Cardiac muscle cell (in vitro differentiated cells and primary cell): ENCODE results near the gene TRIM40. TPM values are rescaled to one million over a fixed set of nuclear protein-coding genes. Genes with fewer than 3 reads are reported as not detected.

ENCODE experiments used
- DNase-seq, 2 donors: peaks; one replicate each; pipeline versions ENCODE4 v3.0.0 to v3.0.0-alpha.2; 2010 to 2017; ENCODE audit warnings: low read depth in 1 of 2, low spot score in 1 of 2
- H3K27ac ChIP-seq: fragments of 200-600 bp; sonication (generic); 2 replicates; pipeline ENCODE4 v1.5.1; 2016
- H3K27me3 ChIP-seq: fragments of 200-600 bp; sonication (generic); 2 replicates; pipeline ENCODE4 v1.6.0; 2016; ENCODE audit warnings: control low read depth
- H3K36me3 ChIP-seq: fragments of 200-600 bp; sonication (generic); 2 replicates; pipeline ENCODE4 v1.5.1; 2016; ENCODE audit warnings: control low read depth
- H3K4me1 ChIP-seq: fragments of 200-600 bp; sonication (generic); 2 replicates; pipeline ENCODE4 v1.8.1; 2017; ENCODE audit warnings: low read depth, mild to moderate bottlenecking, mixed run types
- H3K4me3 ChIP-seq: fragments of 200-600 bp; sonication (generic); 2 replicates; pipeline ENCODE4 v1.5.1; 2016; ENCODE audit warnings: mild to moderate bottlenecking
- H3K9me3 ChIP-seq: fragments of 200-600 bp; sonication (generic); 2 replicates; pipeline ENCODE4 v1.5.1; 2017; ENCODE audit warnings: low read depth, mild to moderate bottlenecking, control low read depth
- polyA plus RNA-seq: library from polyadenylated mRNA; unstranded; fragments of >200 nt; fragmentation: Nextera tagmentation; extraction: Ambion mirVana; gene quantifications from 2 replicates; pipeline ENCODE4 v1.2.1, GENCODE V29; 2016
- total RNA-seq: library from RNA; depleted of rRNA; stranded (reverse); fragments of >200 nt; gene quantifications from 2 replicates; pipeline ENCODE4 v1.2.3, GENCODE V29; 2016
- TF ChIP-seq, protein P1 (sequence below): IDR thresholded peaks from 2 replicates; pipeline ENCODE4 v1.5.1; 2012; ENCODE audit warnings: low read depth, mild to moderate bottlenecking, low read length

Gene TRIM40, protein sequence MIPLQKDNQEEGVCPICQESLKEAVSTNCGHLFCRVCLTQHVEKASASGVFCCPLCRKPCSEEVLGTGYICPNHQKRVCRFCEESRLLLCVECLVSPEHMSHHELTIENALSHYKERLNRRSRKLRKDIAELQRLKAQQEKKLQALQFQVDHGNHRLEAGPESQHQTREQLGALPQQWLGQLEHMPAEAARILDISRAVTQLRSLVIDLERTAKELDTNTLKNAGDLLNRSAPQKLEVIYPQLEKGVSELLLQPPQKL
- total RNA-seq (not detected in 2 replicates), polyA plus RNA-seq (not detected in 2 replicates)

- Histone ChIP-seq H3K27me3 (peaks cover 79% of the 10 kb centered on the region), H3K9me3 (no peaks in the 10 kb centered on the region), H3K27ac (no peak within 1 kb of the TSS), H3K4me3 (no peak within 1 kb of the TSS), H3K36me3 (no peaks in the 10 kb centered on the region), H3K4me1 (no peaks in the 10 kb centered on the region)
- TF ChIP-seq, protein P1, sequence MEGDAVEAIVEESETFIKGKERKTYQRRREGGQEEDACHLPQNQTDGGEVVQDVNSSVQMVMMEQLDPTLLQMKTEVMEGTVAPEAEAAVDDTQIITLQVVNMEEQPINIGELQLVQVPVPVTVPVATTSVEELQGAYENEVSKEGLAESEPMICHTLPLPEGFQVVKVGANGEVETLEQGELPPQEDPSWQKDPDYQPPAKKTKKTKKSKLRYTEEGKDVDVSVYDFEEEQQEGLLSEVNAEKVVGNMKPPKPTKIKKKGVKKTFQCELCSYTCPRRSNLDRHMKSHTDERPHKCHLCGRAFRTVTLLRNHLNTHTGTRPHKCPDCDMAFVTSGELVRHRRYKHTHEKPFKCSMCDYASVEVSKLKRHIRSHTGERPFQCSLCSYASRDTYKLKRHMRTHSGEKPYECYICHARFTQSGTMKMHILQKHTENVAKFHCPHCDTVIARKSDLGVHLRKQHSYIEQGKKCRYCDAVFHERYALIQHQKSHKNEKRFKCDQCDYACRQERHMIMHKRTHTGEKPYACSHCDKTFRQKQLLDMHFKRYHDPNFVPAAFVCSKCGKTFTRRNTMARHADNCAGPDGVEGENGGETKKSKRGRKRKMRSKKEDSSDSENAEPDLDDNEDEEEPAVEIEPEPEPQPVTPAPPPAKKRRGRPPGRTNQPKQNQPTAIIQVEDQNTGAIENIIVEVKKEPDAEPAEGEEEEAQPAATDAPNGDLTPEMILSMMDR, result no peak
- no peak for DNase-seq
These were observed at the start of gene TRIM40 for GRCh38 chr6:30135757-30136156. TRIM40 (plus strand) TSS chr6:30136140; CDS start chr6:30137037, 897 bp downstream.

- no peaks in the 10 kb centered on the region for H3K9me3 ChIP-seq
- no peaks in the 10 kb centered on the region for H3K4me1 ChIP-seq
- peaks cover 25% of the 10 kb centered on the region for H3K27me3 ChIP-seq
- no peak for DNase-seq
- no peaks in the 10 kb centered on the region for H3K36me3 ChIP-seq
- H3K27ac ChIP-seq, result no peak overlapping the region
- TF ChIP-seq, protein P1, result no peak
- H3K4me3 ChIP-seq, result no peak overlapping the region
These were observed 48.1 kb upstream of the TRIM40 start for GRCh38 chr6:30087876-30088275.

DNA sequence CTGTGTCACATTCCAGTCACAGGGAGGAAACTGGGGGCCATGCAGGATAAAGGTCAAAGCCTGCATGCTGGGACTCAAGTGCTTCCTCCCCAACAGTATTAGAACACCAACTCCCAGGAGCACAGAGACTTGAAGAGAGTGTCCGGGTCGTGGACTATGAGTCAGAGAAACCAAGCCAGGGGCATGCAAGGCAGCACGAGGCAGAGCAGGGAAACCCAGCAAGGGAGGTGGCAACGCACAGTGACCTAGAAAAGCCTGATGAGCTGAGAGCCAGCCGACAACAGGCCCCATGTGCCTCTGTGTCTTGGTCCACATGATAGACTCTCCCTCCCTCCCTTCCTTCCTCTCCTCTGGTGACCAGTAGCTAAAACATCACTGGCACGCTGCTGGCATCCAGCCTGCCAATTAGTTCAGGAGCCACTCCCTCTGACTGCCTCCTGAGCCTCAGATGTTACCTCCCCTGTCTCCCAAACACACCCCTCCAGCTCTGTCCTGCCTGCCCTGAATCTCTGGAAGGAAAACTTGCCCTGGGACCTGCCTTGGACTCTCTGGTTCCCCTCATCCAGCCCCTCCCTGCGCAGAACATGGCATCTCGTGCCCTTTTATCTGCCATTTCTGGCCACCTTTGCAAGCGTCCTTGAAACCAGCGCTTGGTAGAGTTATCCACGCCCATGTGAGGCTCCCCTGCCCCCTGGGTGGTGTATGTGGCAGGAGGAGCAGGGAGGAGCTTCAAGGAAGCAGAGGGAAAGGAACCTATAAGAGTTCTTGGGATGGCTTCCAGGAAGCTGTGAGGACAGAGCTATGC, 44.2 kb upstream of the TRIM40 start:
- Histone ChIP-seq H3K4me3 (no peak overlapping the region), H3K4me1 (no peaks in the 10 kb centered on the region), H3K27ac (no peak overlapping the region), H3K27me3 (peaks cover 62% of the 10 kb centered on the region), H3K9me3 (no peaks in the 10 kb centered on the region), H3K36me3 (no peaks in the 10 kb centered on the region)
- TF ChIP-seq, protein P1, result no peak
- peak in 1 of 2 donors; percentile 64 for DNase-seq

- no peaks in the 10 kb centered on the region for H3K36me3 ChIP-seq
- H3K4me3 ChIP-seq, result no peak overlapping the region
- DNase-seq, result no peak
- H3K27ac ChIP-seq, result no peak overlapping the region
- H3K4me1 ChIP-seq, result no peaks in the 10 kb centered on the region
- H3K27me3 ChIP-seq, result peaks cover 75% of the 10 kb centered on the region
- TF ChIP-seq, protein P1, result no peak
- H3K9me3 ChIP-seq, result no peaks in the 10 kb centered on the region
These were observed 42.9 kb upstream of the TRIM40 start for GRCh38 chr6:30092852-30093543.

DNA sequence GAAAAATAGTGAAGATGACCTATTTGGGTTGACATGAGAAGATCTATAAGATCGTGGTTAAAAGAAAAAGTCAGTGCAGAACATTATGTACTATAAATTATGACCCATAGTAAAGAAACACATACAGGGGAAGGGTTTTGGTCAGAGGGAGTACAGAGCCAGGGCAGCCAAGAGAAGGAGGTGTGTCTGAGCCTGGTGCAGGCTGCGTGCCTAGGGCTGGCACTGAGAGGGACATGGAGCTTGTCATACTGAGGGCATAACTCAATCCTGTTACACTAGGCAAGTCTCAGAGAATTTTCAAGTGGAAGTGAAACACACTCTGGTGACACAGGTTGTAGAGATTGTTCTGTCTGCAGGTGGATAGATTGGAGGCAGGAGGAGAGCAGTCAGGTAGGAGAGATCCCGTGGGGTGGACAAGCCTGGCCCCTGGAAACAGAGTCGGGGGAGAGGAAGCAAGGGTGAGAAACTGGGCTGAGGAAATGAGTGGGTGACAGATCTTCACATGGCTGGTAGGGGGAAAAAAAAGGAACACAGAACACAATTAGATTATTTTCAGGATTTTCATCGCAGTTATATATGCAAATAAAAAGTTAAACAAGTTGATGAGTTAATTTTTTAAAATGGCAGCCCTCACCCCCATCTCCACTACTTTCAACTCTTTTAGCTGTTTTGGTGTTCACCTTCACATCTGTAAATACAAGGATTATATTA, 41.8 kb upstream of the TRIM40 start:
- TF ChIP-seq, protein P1, result no peak
- Histone ChIP-seq H3K4me3 (no peak overlapping the region), H3K9me3 (no peaks in the 10 kb centered on the region), H3K36me3 (no peaks in the 10 kb centered on the region), H3K27ac (no peak overlapping the region), H3K27me3 (peaks cover 79% of the 10 kb centered on the region), H3K4me1 (no peaks in the 10 kb centered on the region)
- no peak for DNase-seq
